ENCODE measurements around the gene DNPH1. TPM values are rescaled to one million over a fixed set of nuclear protein-coding genes. Genes with fewer than 3 reads are reported as not detected.

DNPH1 gene
- total and polyA plus RNA-seq, 2 of the 8 experiments (the other 6 are each of a cell fraction or from before 2014, with no cell fraction given), result 33.9 to 134 TPM

DNA sequence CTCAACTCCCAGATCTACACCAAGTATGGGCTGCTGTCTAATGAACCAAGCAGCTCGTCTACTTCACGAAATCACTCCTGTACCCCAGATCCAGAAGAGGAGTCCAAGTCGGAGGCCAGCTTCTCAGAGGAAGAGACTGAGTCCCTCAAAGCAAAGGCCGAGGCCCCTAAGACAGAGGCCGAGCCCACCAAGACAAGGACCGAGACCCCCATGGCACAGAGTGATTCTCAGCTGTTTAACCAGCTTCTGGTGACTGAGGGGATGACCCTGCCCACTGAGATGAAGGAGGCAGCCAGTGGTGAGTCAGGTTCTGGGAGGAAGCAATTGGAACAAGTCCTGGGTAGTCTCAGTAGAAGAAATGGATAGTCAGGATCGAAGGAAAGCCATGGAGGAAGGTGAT lies 41.5 kb downstream of the DNPH1 start:
- Histone ChIP-seq H4K8ac (ENCODE audit: extremely low read depth, insufficient read depth, low read length) (no peak overlapping the region), H3K4me2 (ENCODE audit: insufficient read depth in 1 of 2, low read depth in 2 of 2, low read length in 2 of 2) (no peak overlapping the region), H2BK12ac (ENCODE audit: low read depth, low read length) (no peak overlapping the region), H2AFZ (ENCODE audit: low read length) (no peak overlapping the region), H3K9ac (replicated peaks in 1 of 4; ENCODE audit: extremely low read depth in 1 of 4, low read depth in 3 of 4, low read length in 3 of 4) (no peak overlapping the region), H4K5ac (ENCODE audit: insufficient read length, low read depth, low read length) (no peak overlapping the region), H4K91ac (replicated peaks; ENCODE audit: insufficient read length, low read length) (no peak overlapping the region), H2BK5ac (ENCODE audit: low read depth, low read length) (no peak overlapping the region), H4K20me1 (replicated peaks in 1 of 2; ENCODE audit: control insufficient read depth in 1 of 2, insufficient read depth in 2 of 2, low read length in 2 of 2) (no peaks in the 10 kb centered on the region), H3K4me3 (ENCODE audit: extremely low read depth in 1 of 4, insufficient read depth in 2 of 4, low read depth in 3 of 4, low read length in 4 of 4) (no peak overlapping the region), H3K4me1 (replicated peaks in 1 of 4; ENCODE audit: control insufficient read depth in 3 of 4, insufficient read depth in 4 of 4, low read length in 3 of 4) (no peaks in the 10 kb centered on the region), H3K79me1 (ENCODE audit: low read depth, low read length) (no peaks in the 10 kb centered on the region), H3K79me2 (ENCODE audit: control insufficient read depth in 1 of 2, insufficient read depth in 2 of 2, low read length in 2 of 2) (no peaks in the 10 kb centered on the region), H3K56ac (replicated peaks; ENCODE audit: insufficient read length, low read depth, low read length) (no peak overlapping the region), H3K9me3 (ENCODE audit: insufficient read depth in 2 of 2, low read depth in 1 of 2, low read length in 1 of 2) (no peaks in the 10 kb centered on the region), H3K23ac (ENCODE audit: insufficient read length) (no peak overlapping the region), H2BK120ac (replicated peaks; ENCODE audit: low read depth, low read length) (no peak overlapping the region), H3K27ac (ENCODE audit: low read depth, low read length) (no peak overlapping the region), H3K27me3 (replicated peaks in 1 of 4; ENCODE audit: control insufficient read depth in 3 of 4, extremely low read depth in 1 of 4, insufficient read depth in 3 of 4, low read length in 3 of 4) (no peaks in the 10 kb centered on the region; a peak in 1 of 7 replicates), H3K23me2 (ENCODE audit: low read depth, low read length) (peaks cover 2% of the 10 kb centered on the region; the same call in 1 of the 2 replicates), H2BK20ac (ENCODE audit: low read length) (no peak overlapping the region), H3K14ac (ENCODE audit: insufficient read length) (no peak overlapping the region), H3K4ac (replicated peaks; ENCODE audit: insufficient read length, low read depth, low read length) (no peak overlapping the region), H2AK5ac (ENCODE audit: low read depth, low read length) (no peak overlapping the region), H3K36me3 (ENCODE audit: control insufficient read depth in 2 of 4, insufficient read depth in 4 of 4, low read length in 3 of 4) (peaks cover 0 to 3% (median 0%) of the 10 kb centered on the region in 4 experiments; a peak in 1 of 8 replicates), H3K18ac (ENCODE audit: extremely low read depth, low read length) (no peak overlapping the region), H2BK15ac (ENCODE audit: low read length) (no peak overlapping the region)
- DNase-seq (ENCODE audit: low read depth in 1 of 2, low spot score in 2 of 2) (no peak), FAIRE-seq (no peak)
- ChIA-PET CTCF (ENCODE audit: partially characterized antibody) (interaction anchor here (1.1 kb wide), 1 partner anchor 121 kb away, joined by 3 read pairs; the partner anchor contains the start of gene CRIP3), POLR2A (ENCODE audit: partially characterized antibody) (interaction anchor here (1.0 to 1.4 kb wide), 2 partner anchors 16 to 25 kb away, joined by 3 to 6 read pairs; no protein-coding TSS in a partner anchor)
- WGBS, 2 experiments (ENCODE audit: extremely low coverage in 1 of 2, insufficient coverage in 1 of 2, insufficient read length in 1 of 2, insufficient replicate concordance in 2 of 2, low coverage in 1 of 2, low lambda C conversion rate in 2 of 2, missing lambda C conversion rate in 1 of 2), result 88% methylated on average over 7 of the region's 7 CpGs; no CpG with 5 or more reads in 1 of the 2 experiments
- TF ChIP-seq CEBPB (IDR thresholded peaks at IDR 0.05; ENCODE audit: low read depth, low read length), result no peak
- no peak for TF ChIP-seq RNF2 (IDR thresholded peaks at IDR 0.05; ENCODE audit: borderline replicate concordance, low read depth, low read length, missing control alignments, poor library complexity, severe bottlenecking)
- TF ChIP-seq TAF7 (optimal IDR thresholded peaks at IDR 0.05; ENCODE audit: borderline replicate concordance, low read depth, low read length), result no peak
- no peak for TF ChIP-seq ASH2L (IDR thresholded peaks at IDR 0.05; ENCODE audit: low read length)
- TF ChIP-seq, protein P1, sequence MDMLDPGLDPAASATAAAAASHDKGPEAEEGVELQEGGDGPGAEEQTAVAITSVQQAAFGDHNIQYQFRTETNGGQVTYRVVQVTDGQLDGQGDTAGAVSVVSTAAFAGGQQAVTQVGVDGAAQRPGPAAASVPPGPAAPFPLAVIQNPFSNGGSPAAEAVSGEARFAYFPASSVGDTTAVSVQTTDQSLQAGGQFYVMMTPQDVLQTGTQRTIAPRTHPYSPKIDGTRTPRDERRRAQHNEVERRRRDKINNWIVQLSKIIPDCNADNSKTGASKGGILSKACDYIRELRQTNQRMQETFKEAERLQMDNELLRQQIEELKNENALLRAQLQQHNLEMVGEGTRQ (IDR thresholded peaks at IDR 0.05; ENCODE audit: low read length), result no peak
- TF ChIP-seq EP300 (IDR thresholded peaks at IDR 0.05; ENCODE audit: borderline replicate concordance in 1 of 2, low read depth in 2 of 2, low read length in 2 of 2), result no peak
- TF ChIP-seq CTCF (IDR thresholded peaks at IDR 0.05; ENCODE audit: control extremely low read depth in 1 of 3, insufficient read depth in 1 of 3, low read depth in 1 of 3, low read length in 3 of 3), result no peak
- no peak for TF ChIP-seq SIN3A (conservative IDR thresholded peaks at IDR 0.05 in 1 of 2, IDR thresholded peaks at IDR 0.05 in 1 of 2; ENCODE audit: low read depth in 1 of 2, low read length in 2 of 2)
- TF ChIP-seq SIX5 (IDR thresholded peaks at IDR 0.05; ENCODE audit: low read depth, low read length), result no peak
